ENCODE measurements around the gene SULT2B1. TPM values are rescaled to one million over a fixed set of nuclear protein-coding genes. Genes with fewer than 3 reads are reported as not detected.

The SULT2B1 gene
- total and polyA plus RNA-seq, 7 donors = 0.06 to 0.23 TPM; not detected in 5

- no peak overlapping the region for H3K27ac ChIP-seq
- TF ChIP-seq CTCF (IDR thresholded peaks at IDR 0.05) = no peak
- H3K27me3 ChIP-seq (ENCODE audit: insufficient read depth in 3 of 3, low read length in 2 of 3) = peaks cover 0 to 4% (median 0%) of the 10 kb centered on the region in 3 donors
- WGBS, 3 donors = 87 to 94% (median 94%) methylated on average over 11 of the region's 11 CpGs
- ATAC-seq = no peak
- no peak overlapping the region for H3K4me3 ChIP-seq
- DNase-seq = no peak
- H3K9me3 ChIP-seq = no peaks in the 10 kb centered on the region
- intact Hi-C loops (cut with DNase I) = no loop called here
- H3K36me3 ChIP-seq (ENCODE audit: insufficient read depth in 1 of 2, low read depth in 1 of 2) = no peaks in the 10 kb centered on the region
- no peaks in the 10 kb centered on the region for H3K4me1 ChIP-seq
Measured at GRCh38 chr19:48561412-48561811, 9.4 kb downstream of the SULT2B1 start.

GRCh38 chr19:48565090-48565489 is 13.1 kb downstream of the SULT2B1 start:
- Histone ChIP-seq H3K9me3 (no peaks in the 10 kb centered on the region), H3K4me1 (peaks cover 10% of the 10 kb centered on the region), H3K36me3 (ENCODE audit: insufficient read depth in 1 of 2, low read depth in 1 of 2) (no peaks in the 10 kb centered on the region), H3K4me3 (no peak overlapping the region), H3K27me3 (ENCODE audit: insufficient read depth in 3 of 3, low read length in 2 of 3) (no peaks in the 10 kb centered on the region), H3K27ac (no peak overlapping the region)
- intact Hi-C loops (cut with DNase I) = loop anchor here in 1 of 2 donors (5.0 kb wide), 1 partner anchor 53 kb away; the partner anchor contains the start of gene LMTK3
- WGBS, 3 donors = 68 to 84% (median 69%) methylated on average over 7 of the region's 7 CpGs
- TF ChIP-seq CTCF (IDR thresholded peaks at IDR 0.05) = no peak
- no peak for ATAC-seq
- DNase-seq = no peak

GRCh38 chr19:48568345-48568886 is 16.4 kb downstream of the SULT2B1 start:
- Histone ChIP-seq H3K36me3 (ENCODE audit: insufficient read depth in 1 of 2, low read depth in 1 of 2) (no peaks in the 10 kb centered on the region), H3K27me3 (ENCODE audit: insufficient read depth in 3 of 3, low read length in 2 of 3) (no peaks in the 10 kb centered on the region), H3K4me1 (peaks cover 19% of the 10 kb centered on the region), H3K4me3 (no peak overlapping the region), H3K27ac (peak overlapping the region; percentile 88), H3K9me3 (no peaks in the 10 kb centered on the region)
- WGBS, 3 donors = 3 to 4% (median 3%) methylated on average over 19 of the region's 19 CpGs
- TF ChIP-seq CTCF (IDR thresholded peaks at IDR 0.05) = no peak
- peak; percentile 93 to 95 for DNase-seq
- peak; percentile 91 to 94 (median 94) for ATAC-seq
- intact Hi-C loops (cut with DNase I) = loop anchor here in 1 of 2 donors (5.0 kb wide), 1 partner anchor 56 kb away; the partner anchor contains the start of gene LMTK3

- Histone ChIP-seq H3K27ac (peak overlapping the region; percentile 88), H3K4me1 (peaks cover 19% of the 10 kb centered on the region), H3K9me3 (no peaks in the 10 kb centered on the region), H3K36me3 (ENCODE audit: insufficient read depth in 1 of 2, low read depth in 1 of 2) (no peaks in the 10 kb centered on the region), H3K27me3 (ENCODE audit: insufficient read depth in 3 of 3, low read length in 2 of 3) (no peaks in the 10 kb centered on the region), H3K4me3 (no peak overlapping the region)
- intact Hi-C loops (cut with DNase I) = loop anchor here in 1 of 2 donors (5.0 kb wide), 1 partner anchor 58 kb away; the partner anchor contains the start of gene LMTK3
- 14 to 18% (median 15%) methylated on average over 11 of the region's 11 CpGs for WGBS, 3 donors
- ATAC-seq (peak; percentile 72 to 86 (median 77)), DNase-seq (no peak)
- TF ChIP-seq CTCF (IDR thresholded peaks at IDR 0.05) = no peak
Measured at GRCh38 chr19:48569814-48570213, 17.8 kb downstream of the SULT2B1 start.
